HepG2 (cell line): ENCODE results near the gene POFUT1. TPM values are rescaled to one million over a fixed set of nuclear protein-coding genes. Genes with fewer than 3 reads are reported as not detected.

ENCODE experiments used
- ATAC-seq: fragments of 200-7000 bp; cut with Tn5 transposase; 3 replicates; pipeline ENCODE4 v1.9.1; 2020; ENCODE audit warnings: mild to moderate bottlenecking, moderate library complexity
- BruUV-seq: library from RNA; stranded (reverse); fragments of 400-500 nt; replicated peaks from 2 replicates; lab custom pipeline; 2021; lab: Mats Ljungman, UMichigan
- CTCF ChIA-PET: fragments of 300-600 bp; formaldehyde crosslinking; extraction: SDS; loops from one replicate; lab custom pipeline; 2021; ENCODE audit warnings: low total read pairs, inconsistent platforms, low intra/inter-chr PET ratio; lab: Yijun Ruan, JAX
- POLR2A ChIA-PET: fragments of 350-600 bp; sonication (Branson Sonifier 250); formaldehyde crosslinking; loops from one replicate; lab custom pipeline; 2020; ENCODE audit warnings: antibody characterized with exemption, inconsistent platforms; lab: Yijun Ruan, JAX
- DNase-seq: peaks from one replicate; pipeline ENCODE4 v3.0.0-alpha.2; 2015; ENCODE audit warnings: low spot score
- FAIRE-seq: peaks from 3 replicates; lab custom pipeline; 2011; peaks lifted over from hg19 to GRCh38; lab: Jason Lieb, UNC
- H2AFZ ChIP-seq: one replicate; pipeline ENCODE4 v1.6.1; 2011; ENCODE audit warnings: low read length, inconsistent platforms
- H3K27ac ChIP-seq: fragments of 300-600 bp; 3 replicates; pipeline ENCODE4 v1.8.0; 2011; ENCODE audit warnings: mixed run types, mild to moderate bottlenecking, mixed read lengths, low read length, inconsistent platforms; ENCODE audit not compliant: insufficient read depth; ENCODE audit errors: extremely low read length
- H3K27me3 ChIP-seq, 2 experiments: fragments of 200-600 bp in 1 of 2; 2 replicates in 1 of 2; 3 replicates in 1 of 2; pipeline versions ENCODE4 v1.6.0 to v1.8.0; 2011; ENCODE audit warnings: low read length in 2 of 2, mild to moderate bottlenecking in 2 of 2, moderate library complexity in 2 of 2, inconsistent platforms in 1 of 2; ENCODE audit not compliant: insufficient read depth in 2 of 2, control insufficient read depth in 1 of 2
- H3K36me3 ChIP-seq, 2 experiments: fragments of 200-600 bp in 1 of 2; replicated peaks in 1 of 2; 2 replicates in 1 of 2; 3 replicates in 1 of 2; pipeline versions ENCODE4 v1.5.1 to v1.8.0; 2011; ENCODE audit warnings: low read length in 2 of 2, inconsistent platforms in 1 of 2; ENCODE audit not compliant: insufficient read depth in 2 of 2, control insufficient read depth in 1 of 2
- H3K4me1 ChIP-seq: 2 replicates; pipeline ENCODE4 v1.5.1; 2012; ENCODE audit warnings: low read length, inconsistent platforms; ENCODE audit not compliant: insufficient read depth
- H3K4me2 ChIP-seq: 2 replicates; pipeline ENCODE4 v1.6.0; 2011; ENCODE audit warnings: low read depth, low read length, inconsistent platforms
- H3K4me3 ChIP-seq, 3 experiments: fragments of 200-600 bp in 1 of 3; sonication (generic), shearing (Covaris generic) in 1 of 3; replicated peaks in 1 of 3; 2 replicates each; pipeline ENCODE4 v1.5.1; 2011 to 2016; ENCODE audit warnings: low read length in 3 of 3, inconsistent platforms in 2 of 3, low read depth in 2 of 3, mild to moderate bottlenecking in 2 of 3, control low read depth in 1 of 3, mixed read lengths in 1 of 3; ENCODE audit not compliant: insufficient read depth in 1 of 3
- H3K79me2 ChIP-seq: one replicate; pipeline ENCODE4 v1.6.1; 2011; ENCODE audit warnings: low read length, inconsistent platforms; ENCODE audit not compliant: insufficient read depth
- H3K9ac ChIP-seq: 2 replicates; pipeline ENCODE4 v1.6.0; 2011; ENCODE audit warnings: mild to moderate bottlenecking, low read depth, low read length, inconsistent platforms; ENCODE audit not compliant: insufficient read depth
- H3K9me3 ChIP-seq: 2 replicates; pipeline ENCODE4 v1.5.1; 2012; ENCODE audit warnings: mild to moderate bottlenecking, low read length
- H4K20me1 ChIP-seq: 2 replicates; pipeline ENCODE4 v1.6.0; 2011; ENCODE audit warnings: inconsistent platforms, mild to moderate bottlenecking, low read length, moderate library complexity; ENCODE audit not compliant: insufficient read depth
- ATF7 ChIP-seq, 2 experiments: fragments of 450-650 bp in 1 of 2; sonication (generic) in 1 of 2; formaldehyde crosslinking in 1 of 2; IDR thresholded peaks; 2 replicates each; pipeline versions ENCODE4 v1.4.0 to v1.6.1; 2016 to 2020; ENCODE audit warnings: antibody characterized with exemption in 1 of 2, mild to moderate bottlenecking in 1 of 2, missing genetic modification reagents in 1 of 2
- EED ChIP-seq: sonication (generic); formaldehyde crosslinking; IDR thresholded peaks from 2 replicates; pipeline ENCODE4 v1.5.0; 2020; ENCODE audit warnings: mild to moderate bottlenecking, missing genetic modification reagents
- KDM3A ChIP-seq: IDR thresholded peaks from 2 replicates; pipeline ENCODE4 v1.6.1; 2018; ENCODE audit warnings: low read depth, missing compliant biosample characterization
- MYNN ChIP-seq: sonication (generic); formaldehyde crosslinking; IDR thresholded peaks from 2 replicates; pipeline ENCODE4 v1.4.0; 2020; ENCODE audit warnings: mild to moderate bottlenecking, low read depth, missing genetic modification reagents
- PHF21A ChIP-seq: sonication (generic); formaldehyde crosslinking; IDR thresholded peaks from 2 replicates; pipeline ENCODE4 v1.5.0; 2020; ENCODE audit warnings: mild to moderate bottlenecking, missing genetic modification reagents
- TGIF2 ChIP-seq: IDR thresholded peaks from 2 replicates; pipeline ENCODE4 v1.6.1; 2016; ENCODE audit warnings: control low read depth, missing compliant biosample characterization
- THRA ChIP-seq: sonication (generic); formaldehyde crosslinking; IDR thresholded peaks from 2 replicates; pipeline ENCODE4 v1.4.0; 2020; ENCODE audit warnings: missing genetic modification reagents, borderline replicate concordance
- ZNF205 ChIP-seq: IDR thresholded peaks from 2 replicates; pipeline ENCODE4 v1.6.1; 2018; ENCODE audit warnings: missing biosample characterization, missing genetic modification reagents
- ZNF207 ChIP-seq: fragments of 450-650 bp; IDR thresholded peaks from 2 replicates; pipeline ENCODE4 v1.6.1; 2016; ENCODE audit warnings: antibody characterized with exemption, borderline replicate concordance
- ZNF747 ChIP-seq: sonication (generic); formaldehyde crosslinking; IDR thresholded peaks from 2 replicates; pipeline ENCODE4 v1.8.1; 2023; ENCODE audit warnings: missing genetic modification reagents, mild to moderate bottlenecking, borderline replicate concordance
- WGBS: methylation state at CpG from one replicate; pipeline ENCODE4 v1.1.6; 2017; ENCODE audit warnings: low lambda C conversion rate; 5-methylcytosine and 5-hydroxymethylcytosine counted together
- in situ Hi-C: cut with HindIII; loops from 2 replicates; pipeline ENCODE4 v1.10.0; 2017; ENCODE audit warnings: low pct_unique_long_range_greater_than_20kb; ENCODE audit not compliant: extremely low pct_ligation_motif_present
- intact Hi-C: fragments of 100-400 bp; cut with micrococcal nuclease; formaldehyde crosslinking; loops from one replicate; pipeline ENCODE4 v1.10.0; 2022; ENCODE audit not compliant: unreplicated experiment
- polyA plus RNA-seq, 8 experiments: library from polyadenylated mRNA; depleted of rRNA in 3 of 8; stranded (reverse) in 7 of 8; unstranded in 1 of 8; fragments of >200 nt; fragmentation: Illumina TruSeq in 4 of 8; extraction: Trizol in 4 of 8; gene quantifications; 2 replicates each; pipeline versions ENCODE4 v1.2.1 to v1.2.3, GENCODE V29; 2011 to 2016; ENCODE audit warnings: low read depth in 4 of 8, missing spikeins in 1 of 8, mixed read lengths in 1 of 8; ENCODE audit not compliant: insufficient read depth in 1 of 8
- total RNA-seq, 5 experiments: library from RNA; depleted of rRNA; stranded (reverse); fragments of >200 nt; fragmentation: Illumina TruSeq; extraction: Trizol; gene quantifications; 2 replicates each; pipeline ENCODE4 v1.2.3, GENCODE V29; 2016; ENCODE audit warnings: low read depth in 1 of 5

The POFUT1 gene
- total and polyA plus RNA-seq, 2 of the 13 experiments (the other 11 are each of a cell fraction or from before 2014, with no cell fraction given) = 35.5 to 58.3 TPM

DNA sequence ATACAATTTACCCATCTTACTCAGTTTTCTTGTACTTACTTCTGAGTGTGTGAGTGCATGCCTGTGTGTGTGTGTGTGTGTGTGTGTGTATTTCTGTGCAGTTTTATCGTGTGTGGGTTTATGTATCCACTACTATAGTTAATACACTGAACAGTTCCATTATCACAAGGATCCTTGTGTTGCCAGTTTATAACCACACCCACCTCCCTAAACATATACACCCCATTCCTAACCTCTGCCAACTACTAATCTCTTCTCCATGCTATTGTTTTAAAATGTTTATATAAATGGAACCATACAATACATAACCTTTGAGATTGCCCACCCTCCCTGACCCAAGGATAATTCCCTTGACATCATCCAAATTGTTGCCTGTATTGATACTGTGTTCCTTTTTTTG lies 18.7 kb downstream of the POFUT1 start (continued):
- TF ChIP-seq EED (CRISPR knock-in tag) = no peak
- no peak for TF ChIP-seq THRA (CRISPR knock-in tag)
- TF ChIP-seq KDM3A = no peak

DNA sequence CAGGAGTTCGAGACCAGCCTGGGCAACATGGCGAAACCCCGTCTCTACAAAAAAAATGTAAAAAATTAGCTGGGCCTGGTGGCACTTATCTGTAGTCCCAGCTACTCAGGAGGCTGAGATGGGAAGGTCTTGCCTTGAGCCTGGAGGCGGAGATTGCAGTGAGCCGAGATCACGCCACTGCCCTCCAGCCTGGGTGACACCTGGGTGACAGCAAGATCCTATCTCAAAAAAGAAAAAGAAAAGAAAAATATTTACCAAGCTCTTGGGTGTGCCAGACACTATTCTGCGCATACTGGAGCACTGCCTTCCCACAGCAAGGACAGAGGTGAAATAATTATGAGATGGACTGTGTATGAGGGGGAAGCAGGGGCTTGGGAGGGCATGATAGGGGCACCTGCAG lies 19.6 kb downstream of the POFUT1 start:
- intact Hi-C loops = no loop called here
- DNase-seq (no peak), ATAC-seq (no peak), FAIRE-seq (no peak)
- H3K4me3 ChIP-seq = no peak overlapping the region
- no peaks in the 10 kb centered on the region for H3K79me2 ChIP-seq
- no peaks in the 10 kb centered on the region for H3K9me3 ChIP-seq
- ChIA-PET CTCF (no interaction called here), POLR2A (no interaction called here)
- 97% methylated on average over 7 of the region's 7 CpGs for WGBS
- no peak overlapping the region for H2AFZ ChIP-seq
- no TSS peak for BruUV-seq
- no peaks in the 10 kb centered on the region for H3K27me3 ChIP-seq
- no peaks in the 10 kb centered on the region for H4K20me1 ChIP-seq
- peaks cover 45 to 72% of the 10 kb centered on the region in 2 experiments for H3K36me3 ChIP-seq
- no peak overlapping the region for H3K4me2 ChIP-seq
- no peak overlapping the region for H3K9ac ChIP-seq
- in situ Hi-C loops = no loop called here
- H3K4me1 ChIP-seq = peaks cover 9% of the 10 kb centered on the region; the same call in 1 of the 2 replicates
- no peak overlapping the region for H3K27ac ChIP-seq
- TF ChIP-seq ZNF747 (CRISPR knock-in tag) (no peak), MYNN (CRISPR knock-in tag) (no peak), TGIF2 (CRISPR knock-in tag) (no peak), PHF21A (CRISPR knock-in tag) (no peak), ATF7 (IDR thresholded peaks at IDR 0.05) (no peak), ATF7 (CRISPR knock-in tag; IDR thresholded peaks at IDR 0.05) (no peak), ZNF207 (no peak), ZNF205 (no peak)
